GM19238 (cell line): ENCODE results near the gene SYNM.

Source experiments
- DNase-seq: peaks from one replicate; pipeline ENCODE4 v3.0.0; 2011; ENCODE audit warnings: low spot score; ENCODE audit not compliant: insufficient read length

The SYNM gene

DNA sequence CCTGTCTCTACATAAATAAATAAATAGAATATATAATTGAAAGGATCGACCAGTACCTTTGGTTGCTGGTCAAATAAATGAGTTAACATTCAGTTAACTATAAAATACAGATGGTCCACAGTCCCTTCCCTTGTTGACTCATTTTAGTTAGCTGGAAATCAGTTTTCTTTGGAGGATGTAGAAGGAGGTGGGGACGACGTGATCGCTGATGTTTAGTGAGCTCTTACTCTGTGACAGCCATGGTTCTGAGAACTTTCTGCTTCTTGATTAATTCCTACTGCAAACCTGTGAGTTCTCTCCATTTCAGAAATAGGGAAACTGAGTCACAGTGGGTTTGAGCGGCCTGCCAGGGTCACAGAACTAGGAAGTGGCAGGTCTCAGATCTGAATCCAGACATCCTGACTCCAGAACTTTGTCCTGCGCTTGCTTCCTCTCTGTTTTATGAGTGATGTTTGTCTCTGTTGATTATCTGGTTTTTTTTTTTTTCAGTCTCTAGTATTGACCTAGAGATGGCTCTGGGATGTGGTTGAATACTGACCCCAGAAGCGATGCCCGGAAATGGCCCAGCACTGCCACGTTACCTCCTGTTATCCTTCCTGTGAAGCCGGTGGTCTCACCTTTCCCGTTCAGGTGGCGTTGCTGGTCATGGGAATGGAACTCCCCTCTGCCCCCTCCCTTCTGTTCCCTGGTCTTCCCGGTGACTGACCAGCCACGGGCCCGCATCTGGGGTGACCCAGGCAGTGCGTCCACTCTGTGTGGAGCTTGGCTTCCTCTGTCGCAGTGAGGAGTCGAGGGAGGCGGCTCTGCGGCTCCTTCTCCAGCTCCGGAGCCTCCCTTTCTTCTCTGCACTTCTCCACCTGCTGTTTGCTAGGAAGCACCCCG lies 18.2 kb downstream of the SYNM start:
- DNase-seq: no peak

DNA sequence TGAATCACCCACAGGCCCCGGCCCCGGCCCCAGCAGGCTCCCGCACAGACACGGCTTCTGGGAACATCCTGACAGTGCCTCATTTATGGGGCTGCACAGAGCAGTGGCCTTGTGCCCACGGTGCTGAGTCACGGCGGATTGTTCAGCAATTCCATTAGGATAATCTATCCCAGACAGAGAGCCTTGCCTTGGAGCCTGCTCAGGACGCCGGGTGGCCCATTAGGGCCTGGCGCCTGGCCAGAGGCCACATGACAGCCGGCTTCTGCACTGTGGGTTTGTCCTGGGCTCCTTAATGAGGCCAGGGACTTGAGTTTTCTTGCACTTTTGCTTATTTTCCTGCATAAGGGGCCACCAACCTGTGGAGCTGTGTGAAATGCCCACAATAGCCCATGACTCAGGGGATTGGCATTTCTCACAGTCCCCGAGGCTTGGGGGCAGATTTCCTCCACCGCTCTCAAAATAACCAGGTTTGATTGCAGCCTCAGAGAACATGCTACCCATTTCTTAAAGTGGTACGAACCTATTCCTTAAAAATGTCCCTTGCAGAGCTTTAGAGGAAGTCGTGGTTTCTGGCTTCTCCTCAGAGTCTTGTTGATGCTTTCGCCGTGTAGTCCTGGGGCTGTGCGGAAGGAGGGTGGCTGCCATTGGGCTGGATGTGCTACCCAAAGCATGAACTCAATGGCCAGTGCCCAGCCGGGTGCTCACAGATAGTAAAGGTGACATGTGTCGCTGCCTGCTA lies 19.0 kb downstream of the SYNM start:
- DNase-seq: no peak

DNA sequence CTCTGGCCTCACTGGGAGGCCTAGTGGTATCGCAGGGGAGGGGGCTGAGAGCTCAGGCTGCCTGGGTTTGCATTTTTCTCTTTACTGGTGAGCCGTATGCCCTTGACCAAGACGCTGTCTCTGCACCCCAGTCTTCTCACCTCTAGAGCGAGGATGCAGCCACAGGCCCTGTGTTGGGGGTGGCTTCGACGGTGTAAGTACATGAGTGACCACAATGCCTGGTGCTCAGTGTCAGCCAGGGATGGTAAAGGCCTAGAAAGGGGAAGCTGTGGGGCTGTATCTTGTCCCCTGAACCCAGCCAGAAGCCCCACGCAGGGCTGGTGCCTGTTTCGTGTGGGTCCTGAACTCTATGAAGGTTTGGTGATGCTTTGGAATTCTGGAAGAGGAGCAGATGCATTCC lies 19.8 kb downstream of the SYNM start:
- no peak for DNase-seq

DNA sequence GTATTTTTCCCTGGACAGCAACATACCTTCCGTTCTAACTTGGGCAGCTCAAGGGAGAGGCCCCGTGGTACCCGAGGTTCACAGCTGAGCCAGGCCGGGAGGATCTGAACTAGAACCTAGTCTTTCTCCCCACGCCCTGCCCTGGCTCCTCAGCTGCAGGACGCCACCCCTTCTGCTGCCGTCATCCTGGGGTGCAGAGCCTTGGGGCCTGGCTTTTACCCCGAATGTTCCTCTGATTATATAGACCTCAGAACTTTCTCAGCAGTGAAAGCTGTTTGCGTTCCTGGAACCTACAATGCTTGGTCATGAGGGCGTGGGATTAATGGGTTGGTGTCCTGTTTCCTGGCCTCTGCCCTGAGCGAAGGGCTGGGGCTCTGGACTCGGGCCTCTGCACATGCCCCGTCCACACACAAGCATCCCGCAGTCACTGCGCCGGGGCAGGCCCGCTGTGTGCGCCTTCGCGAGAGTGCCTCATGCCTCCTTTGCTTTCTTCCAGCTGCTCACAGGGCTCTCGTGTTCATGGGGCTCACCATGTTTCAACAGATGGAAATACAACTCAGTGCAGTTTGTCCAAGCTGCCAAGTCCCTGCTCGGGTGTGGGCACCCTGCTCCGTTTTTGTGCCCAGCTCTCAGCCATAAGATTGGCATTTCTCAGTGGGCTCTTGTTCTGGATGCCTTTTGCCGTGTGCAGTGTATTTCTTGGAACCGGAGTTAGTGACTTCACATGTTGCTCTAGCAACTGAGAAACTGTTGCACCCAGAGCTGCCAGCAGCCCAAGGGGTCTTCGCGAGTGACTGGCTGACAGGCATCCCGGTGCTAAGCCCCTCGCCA lies 20.4 kb downstream of the SYNM start:
- no peak for DNase-seq

DNA sequence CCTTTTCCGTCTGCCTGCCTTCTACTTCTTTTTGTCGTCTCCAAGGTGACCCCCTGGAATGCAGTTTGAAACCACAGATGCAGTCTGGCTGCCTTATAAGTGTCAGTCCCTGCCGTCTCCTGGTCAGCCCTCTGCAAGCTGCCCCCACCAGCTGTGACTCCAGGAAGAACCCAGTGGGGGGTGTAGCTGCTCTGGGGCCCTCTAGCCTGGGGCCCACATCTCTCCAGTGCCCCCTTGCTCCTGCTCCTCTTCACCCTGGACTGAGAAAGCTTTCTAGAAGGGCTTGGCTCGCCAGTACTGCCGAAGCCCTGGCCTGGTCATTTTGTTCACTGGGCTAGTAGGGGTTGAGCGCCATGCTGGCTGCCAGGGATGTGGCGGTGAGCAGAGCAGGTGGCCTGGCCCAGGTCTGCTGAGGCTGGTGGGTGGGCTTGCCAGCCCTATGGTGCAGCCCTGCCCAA lies 21.3 kb downstream of the SYNM start:
- DNase-seq: no peak

DNA sequence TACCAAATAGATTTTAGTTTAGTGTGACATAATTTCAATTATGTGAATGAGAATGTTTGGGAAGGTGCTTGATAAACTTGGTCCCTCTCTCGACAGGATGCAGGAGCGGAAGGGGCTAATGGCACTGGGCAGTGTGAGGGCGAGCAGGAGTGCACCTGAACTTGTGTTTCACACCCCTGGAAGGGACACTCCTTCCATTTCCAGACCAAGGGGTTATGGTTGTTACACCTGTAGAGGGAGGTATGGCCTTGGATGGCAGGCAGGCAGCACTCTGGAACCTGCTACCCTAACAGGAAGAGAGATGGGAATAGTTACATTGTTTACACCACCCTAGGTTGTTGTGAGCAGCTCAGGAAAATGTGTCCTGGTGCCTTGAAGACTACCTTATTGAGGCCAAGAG lies 22.1 kb downstream of the SYNM start:
- DNase-seq: no peak

DNA sequence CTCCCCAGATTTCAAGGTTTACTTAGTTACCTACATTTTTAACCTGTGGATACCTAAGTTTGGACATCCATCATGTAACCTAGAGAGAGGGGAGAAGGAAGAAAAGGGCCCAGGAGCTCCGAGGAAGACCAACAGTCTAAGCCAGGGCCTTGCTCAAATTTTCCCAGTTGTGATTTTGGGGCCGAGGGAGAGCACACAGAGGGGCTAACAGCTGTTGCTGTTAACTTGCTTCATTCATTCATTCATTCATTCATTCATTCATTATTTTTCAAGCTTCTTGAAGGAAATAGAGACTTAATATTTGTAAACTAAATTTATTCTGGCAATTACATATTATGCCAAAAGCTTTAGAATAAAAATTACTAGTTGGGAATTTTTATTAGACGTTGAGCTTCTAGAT lies 22.9 kb downstream of the SYNM start:
- no peak for DNase-seq

DNA sequence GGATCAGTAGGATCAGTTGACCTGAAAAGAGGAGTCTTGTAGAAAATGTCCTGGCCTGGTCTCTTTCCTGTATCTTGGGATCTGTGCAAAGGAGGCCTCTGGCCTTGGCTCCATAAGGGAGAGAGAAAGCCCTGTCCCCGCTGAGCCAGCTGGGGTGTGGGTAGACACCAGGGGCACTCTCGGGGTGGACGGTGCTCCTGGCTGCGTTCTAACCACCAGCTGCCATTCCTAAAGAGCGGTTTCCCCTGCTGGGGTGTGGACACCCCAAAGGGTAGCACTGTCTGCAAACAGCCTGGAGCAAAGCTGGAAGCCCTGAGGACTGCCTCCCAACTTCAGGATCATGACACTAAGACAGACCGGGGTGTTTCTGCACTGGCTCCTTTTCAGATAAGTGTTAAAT lies 23.5 kb downstream of the SYNM start:
- no peak for DNase-seq

DNA sequence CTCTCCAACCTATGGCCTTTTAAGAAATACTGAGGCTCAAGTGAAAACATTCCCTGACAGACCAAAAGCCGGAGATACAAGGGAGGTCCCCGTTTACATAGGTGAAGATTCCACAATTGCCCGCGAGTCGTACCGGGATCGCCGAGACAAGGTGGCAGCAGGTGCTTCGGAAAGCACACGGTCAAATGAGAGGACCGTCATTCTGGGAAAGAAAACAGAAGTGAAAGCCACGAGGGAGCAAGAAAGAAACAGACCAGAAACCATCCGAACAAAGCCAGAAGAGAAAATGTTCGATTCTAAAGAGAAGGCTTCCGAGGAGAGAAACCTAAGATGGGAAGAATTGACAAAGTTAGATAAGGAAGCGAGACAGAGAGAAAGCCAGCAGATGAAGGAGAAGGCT lies 24.8 kb downstream of the SYNM start:
- DNase-seq: no peak

DNA sequence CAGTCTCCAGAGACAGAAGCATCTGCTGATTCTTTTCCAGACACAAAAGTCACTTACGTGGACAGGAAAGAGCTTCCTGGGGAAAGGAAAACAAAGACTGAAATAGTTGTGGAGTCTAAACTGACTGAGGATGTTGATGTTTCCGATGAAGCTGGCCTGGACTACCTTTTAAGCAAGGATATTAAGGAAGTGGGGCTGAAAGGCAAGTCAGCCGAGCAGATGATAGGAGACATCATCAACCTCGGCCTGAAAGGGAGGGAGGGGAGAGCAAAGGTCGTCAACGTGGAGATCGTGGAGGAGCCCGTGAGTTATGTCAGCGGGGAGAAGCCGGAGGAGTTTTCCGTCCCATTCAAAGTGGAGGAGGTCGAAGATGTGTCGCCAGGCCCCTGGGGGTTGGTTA lies 25.4 kb downstream of the SYNM start:
- DNase-seq: no peak

DNA sequence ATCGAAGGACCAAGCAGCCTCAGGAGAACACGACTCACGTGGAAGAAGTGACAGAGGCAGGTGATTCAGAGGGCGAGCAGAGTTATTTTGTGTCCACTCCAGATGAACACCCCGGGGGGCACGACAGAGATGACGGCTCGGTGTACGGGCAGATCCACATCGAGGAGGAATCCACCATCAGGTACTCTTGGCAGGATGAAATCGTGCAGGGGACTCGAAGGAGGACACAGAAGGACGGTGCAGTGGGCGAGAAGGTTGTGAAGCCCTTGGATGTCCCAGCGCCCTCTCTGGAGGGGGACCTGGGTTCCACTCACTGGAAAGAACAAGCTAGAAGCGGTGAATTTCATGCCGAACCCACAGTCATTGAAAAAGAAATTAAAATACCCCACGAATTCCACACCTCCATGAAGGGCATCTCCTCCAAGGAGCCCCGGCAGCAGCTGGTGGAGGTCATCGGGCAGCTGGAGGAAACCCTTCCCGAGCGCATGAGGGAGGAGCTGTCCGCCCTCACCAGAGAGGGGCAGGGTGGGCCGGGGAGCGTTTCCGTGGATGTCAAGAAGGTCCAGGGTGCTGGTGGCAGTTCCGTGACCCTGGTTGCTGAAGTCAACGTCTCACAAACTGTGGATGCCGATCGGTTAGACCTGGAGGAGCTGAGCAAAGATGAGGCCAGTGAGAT lies 26.0 kb downstream of the SYNM start:
- no peak for DNase-seq

DNA sequence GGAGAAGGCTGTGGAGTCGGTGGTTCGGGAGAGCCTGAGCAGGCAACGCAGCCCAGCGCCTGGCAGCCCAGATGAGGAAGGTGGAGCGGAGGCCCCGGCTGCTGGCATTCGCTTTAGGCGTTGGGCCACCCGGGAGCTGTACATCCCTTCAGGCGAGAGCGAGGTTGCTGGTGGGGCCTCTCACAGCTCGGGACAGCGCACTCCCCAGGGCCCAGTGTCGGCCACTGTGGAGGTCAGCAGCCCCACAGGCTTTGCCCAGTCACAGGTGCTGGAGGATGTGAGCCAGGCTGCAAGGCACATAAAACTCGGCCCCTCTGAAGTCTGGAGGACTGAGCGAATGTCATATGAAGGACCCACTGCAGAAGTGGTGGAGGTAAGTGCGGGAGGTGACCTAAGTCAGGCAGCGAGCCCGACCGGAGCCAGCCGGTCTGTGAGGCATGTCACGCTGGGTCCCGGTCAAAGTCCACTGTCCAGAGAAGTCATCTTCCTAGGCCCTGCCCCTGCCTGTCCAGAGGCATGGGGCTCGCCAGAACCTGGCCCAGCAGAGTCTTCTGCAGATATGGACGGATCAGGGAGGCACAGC lies 26.7 kb downstream of the SYNM start:
- no peak for DNase-seq

DNA sequence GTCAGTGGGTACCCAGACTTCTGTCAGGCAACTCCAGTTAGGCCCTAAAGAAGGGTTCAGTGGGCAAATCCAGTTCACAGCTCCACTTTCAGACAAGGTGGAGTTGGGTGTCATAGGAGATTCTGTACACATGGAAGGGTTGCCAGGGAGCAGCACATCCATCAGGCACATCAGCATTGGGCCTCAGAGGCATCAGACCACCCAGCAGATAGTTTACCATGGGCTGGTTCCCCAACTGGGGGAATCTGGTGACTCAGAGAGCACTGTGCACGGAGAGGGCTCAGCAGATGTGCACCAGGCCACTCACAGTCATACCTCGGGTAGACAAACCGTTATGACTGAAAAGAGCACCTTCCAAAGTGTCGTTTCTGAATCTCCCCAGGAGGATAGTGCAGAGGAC lies 27.2 kb downstream of the SYNM start:
- no peak for DNase-seq

DNA sequence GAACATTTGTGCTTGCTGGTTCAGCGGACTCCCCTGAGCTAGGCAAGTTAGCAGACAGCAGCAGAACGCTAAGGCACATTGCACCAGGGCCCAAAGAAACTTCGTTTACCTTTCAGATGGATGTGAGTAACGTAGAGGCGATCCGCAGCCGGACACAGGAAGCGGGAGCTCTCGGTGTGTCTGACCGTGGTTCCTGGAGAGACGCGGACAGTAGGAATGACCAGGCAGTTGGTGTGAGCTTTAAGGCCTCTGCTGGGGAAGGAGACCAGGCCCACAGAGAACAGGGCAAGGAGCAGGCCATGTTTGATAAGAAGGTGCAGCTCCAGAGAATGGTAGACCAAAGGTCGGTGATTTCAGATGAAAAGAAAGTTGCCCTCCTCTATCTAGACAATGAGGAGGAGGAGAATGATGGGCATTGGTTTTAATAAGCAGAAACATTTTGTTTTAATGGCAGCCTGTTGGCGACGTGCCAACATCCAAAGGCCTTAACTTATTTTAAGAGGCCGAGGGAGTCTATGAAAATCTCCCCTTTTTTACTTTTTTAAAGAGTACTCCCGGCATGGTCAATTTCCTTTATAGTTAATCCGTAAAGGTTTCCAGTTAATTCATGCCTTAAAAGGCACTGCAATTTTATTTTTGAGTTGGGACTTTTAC lies 27.9 kb downstream of the SYNM start:
- no peak for DNase-seq

DNA sequence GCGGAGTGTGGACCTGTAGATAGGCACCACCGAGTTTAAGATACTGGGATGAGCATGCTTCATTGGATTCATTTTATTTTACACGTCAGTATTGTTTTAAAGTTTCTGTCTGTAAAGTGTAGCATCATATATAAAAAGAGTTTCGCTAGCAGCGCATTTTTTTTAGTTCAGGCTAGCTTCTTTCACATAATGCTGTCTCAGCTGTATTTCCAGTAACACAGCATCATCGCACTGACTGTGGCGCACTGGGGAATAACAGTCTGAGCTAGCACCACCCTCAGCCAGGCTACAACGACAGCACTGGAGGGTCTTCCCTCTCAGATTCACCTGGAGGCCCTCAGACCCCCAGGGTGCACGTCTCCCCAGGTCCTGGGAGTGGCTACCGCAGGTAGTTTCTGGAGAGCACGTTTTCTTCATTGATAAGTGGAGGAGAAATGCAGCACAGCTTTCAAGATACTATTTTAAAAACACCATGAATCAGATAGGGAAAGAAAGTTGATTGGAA lies 29.5 kb downstream of the SYNM start:
- DNase-seq: no peak

DNA sequence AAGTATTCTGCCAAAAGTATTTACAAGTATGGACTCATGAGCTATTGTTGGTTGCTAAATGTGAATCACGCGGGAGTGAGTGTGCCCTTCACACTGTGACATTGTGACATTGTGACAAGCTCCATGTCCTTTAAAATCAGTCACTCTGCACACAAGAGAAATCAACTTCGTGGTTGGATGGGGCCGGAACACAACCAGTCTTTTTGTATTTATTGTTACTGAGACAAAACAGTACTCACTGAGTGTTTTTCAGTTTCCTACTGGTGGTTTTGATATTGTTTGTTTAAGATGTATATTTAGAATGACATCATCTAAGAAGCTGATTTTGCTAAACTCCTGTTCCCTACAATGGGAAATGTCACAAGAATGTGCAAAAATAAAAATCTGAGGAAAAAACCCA lies 30.3 kb downstream of the SYNM start:
- no peak for DNase-seq

DNA sequence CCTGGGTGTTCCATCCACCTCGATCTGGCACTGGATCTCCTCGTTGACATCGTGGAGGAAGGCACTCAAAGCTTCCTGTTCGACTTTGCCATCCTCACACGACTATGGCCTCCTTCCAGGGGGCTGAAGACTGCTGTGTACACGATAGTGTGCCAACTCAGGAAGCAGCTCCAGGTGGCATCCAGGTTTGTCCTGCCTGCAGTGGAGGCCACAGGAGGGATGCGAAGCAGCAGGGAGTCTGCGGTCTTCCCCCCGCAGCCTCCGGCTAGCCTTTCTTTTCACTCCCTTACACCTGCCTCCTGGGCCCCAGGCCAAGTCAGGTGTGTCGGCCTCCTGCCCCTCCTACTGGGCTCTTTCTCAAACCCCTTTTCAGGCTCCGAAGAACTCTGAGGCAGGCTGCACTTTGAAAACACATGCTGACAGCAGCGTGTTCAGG lies 32.2 kb downstream of the SYNM start:
- DNase-seq: no peak

DNA sequence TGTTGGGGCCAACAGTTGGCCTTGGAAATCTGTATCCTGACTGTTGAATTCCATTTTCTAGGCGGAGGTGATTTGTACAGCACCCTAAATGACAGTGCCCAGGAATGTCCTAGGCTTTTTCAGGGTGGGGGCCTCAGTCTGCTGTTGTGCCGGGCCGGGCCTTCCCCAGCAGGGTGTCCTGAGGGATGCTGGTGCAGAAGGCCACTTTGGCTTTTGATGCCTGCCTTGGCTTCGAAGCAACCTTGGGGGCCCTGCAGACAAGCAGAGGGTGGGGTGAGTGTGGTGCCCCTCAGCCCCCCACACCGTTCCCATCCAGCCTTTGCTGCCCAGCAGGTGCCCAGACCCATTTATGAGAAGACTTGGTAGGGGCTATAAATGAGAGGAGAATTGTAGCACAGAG lies 33.0 kb downstream of the SYNM start:
- no peak for DNase-seq

DNA sequence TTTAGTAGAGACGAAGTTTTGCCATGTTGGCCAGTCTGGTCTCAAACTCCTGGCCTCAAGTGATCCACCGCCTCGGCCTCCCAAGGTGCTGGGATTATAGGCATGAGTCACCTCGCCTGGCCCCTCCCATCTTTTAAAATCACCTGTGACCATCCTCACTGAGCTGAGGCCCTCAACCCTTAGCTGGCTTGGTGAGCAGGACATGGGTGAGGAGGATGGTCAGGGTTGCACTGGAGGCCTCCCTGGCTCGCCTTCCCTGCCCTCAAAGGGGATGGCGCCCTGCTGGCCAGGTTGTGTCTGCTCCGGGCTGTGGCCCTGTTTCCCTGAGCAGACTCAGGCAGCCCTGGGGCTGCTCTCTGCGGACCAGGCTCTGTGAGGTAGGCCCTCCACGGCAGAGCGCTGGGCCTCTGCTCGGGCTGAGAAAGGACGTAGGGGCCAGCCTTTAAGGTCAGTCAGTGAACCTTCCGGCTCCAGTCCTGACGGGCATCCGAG lies 33.7 kb downstream of the SYNM start:
- no peak for DNase-seq

DNA sequence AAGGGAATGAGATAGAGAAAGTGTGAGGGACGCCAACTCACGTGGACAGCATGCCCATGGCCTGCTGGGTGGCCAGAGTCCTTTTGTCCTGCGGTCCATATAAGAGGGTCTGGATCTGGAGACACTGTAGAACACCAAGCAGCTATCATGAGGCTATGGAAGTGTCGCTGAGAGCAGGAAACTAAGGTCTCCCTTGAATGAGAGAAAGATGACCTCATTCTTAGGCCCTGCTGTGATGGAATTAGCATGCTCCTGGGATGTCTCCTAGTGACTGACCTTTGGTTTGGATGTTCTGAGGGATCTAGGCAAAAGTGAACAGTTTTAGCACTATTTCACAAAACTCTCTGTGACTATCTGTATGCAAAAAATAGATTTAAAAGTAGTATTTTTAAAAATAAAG lies 34.4 kb downstream of the SYNM start:
- no peak for DNase-seq
